ENCODE data around the gene CALHM5. TPM values are rescaled to one million over a fixed set of nuclear protein-coding genes. Genes with fewer than 3 reads are reported as not detected.
"Not testable (repeated sequence)": the region's sequence is repeated elsewhere in the genome, so short reads cannot be mapped to it uniquely, and the experiment has no call there.

The CALHM5 gene
- total RNA-seq, 4 donors from 2014 or later, result 0.59 to 1.3 (median 0.69) TPM

GRCh38 chr6:116491610-116492330 is 19.7 kb upstream of the CALHM5 start:
- intact Hi-C loops (cut with DNase I), result no loop called here
- no peak overlapping the region for H3K27ac ChIP-seq
- no peak for TF ChIP-seq CTCF (IDR thresholded peaks at IDR 0.05)
- TF ChIP-seq POLR2A (IDR thresholded peaks at IDR 0.05), result no peak
- DNase-seq, result no peak
- H3K4me1 ChIP-seq, result no peaks in the 10 kb centered on the region
- WGBS, 2 donors, result 83 to 86% methylated on average over 1 of the region's 1 CpG
- H3K9me3 ChIP-seq, result no peaks in the 10 kb centered on the region
- no peaks in the 10 kb centered on the region for H3K27me3 ChIP-seq
- H3K4me3 ChIP-seq (replicated peaks in 1 of 3), result no peak overlapping the region
- H3K36me3 ChIP-seq, result no peaks in the 10 kb centered on the region

- DNase-seq, result no peak
- Histone ChIP-seq H3K4me3 (replicated peaks in 1 of 3) (no peak overlapping the region), H3K27ac (no peak overlapping the region), H3K27me3 (no peaks in the 10 kb centered on the region), H3K9me3 (no peaks in the 10 kb centered on the region), H3K4me1 (no peaks in the 10 kb centered on the region), H3K36me3 (no peaks in the 10 kb centered on the region)
- WGBS, 2 donors, result 73 to 84% methylated on average over 6 of the region's 6 CpGs
- intact Hi-C loops (cut with DNase I), result no loop called here
- no peak for TF ChIP-seq POLR2A (IDR thresholded peaks at IDR 0.05)
Measured at GRCh38 chr6:116492331-116493067, 18.9 kb upstream of the CALHM5 start.

GRCh38 chr6:116495161-116495560 is 16.3 kb upstream of the CALHM5 start:
- 98 to 100% methylated on average over 1 of the region's 1 CpG for WGBS, 2 donors
- H3K27me3 ChIP-seq; intact Hi-C loops (cut with DNase I); H3K4me1 ChIP-seq; H3K4me3 ChIP-seq (replicated peaks in 1 of 3); H3K27ac ChIP-seq; DNase-seq; H3K9me3 ChIP-seq; H3K36me3 ChIP-seq: not testable (repeated sequence)

- no peak for DNase-seq
- no peaks in the 10 kb centered on the region for H3K36me3 ChIP-seq
- H3K27me3 ChIP-seq, result no peaks in the 10 kb centered on the region
- no peaks in the 10 kb centered on the region for H3K4me1 ChIP-seq
- H3K9me3 ChIP-seq, result no peaks in the 10 kb centered on the region
- H3K27ac ChIP-seq, result no peak overlapping the region
- TF ChIP-seq POLR2A (IDR thresholded peaks at IDR 0.05), result no peak
- WGBS, 2 donors, result 72 to 76% methylated on average over 3 of the region's 3 CpGs
- no peak overlapping the region for H3K4me3 ChIP-seq (replicated peaks in 1 of 3)
- intact Hi-C loops (cut with DNase I), result no loop called here
Measured at GRCh38 chr6:116497113-116497676, 14.2 kb upstream of the CALHM5 start.

GRCh38 chr6:116500969-116501433 is 10.4 kb upstream of the CALHM5 start:
- WGBS, 2 donors, result 66 to 69% methylated on average over 9 of the region's 9 CpGs

GRCh38 chr6:116507324-116507723 is 4.1 kb upstream of the CALHM5 start:
- intact Hi-C loops (cut with DNase I), result no loop called here
- H3K27ac ChIP-seq, result no peak overlapping the region
- no peaks in the 10 kb centered on the region for H3K9me3 ChIP-seq
- 82 to 88% methylated on average over 3 of the region's 3 CpGs for WGBS, 2 donors
- no peak for TF ChIP-seq POLR2A (IDR thresholded peaks at IDR 0.05)
- no peak for TF ChIP-seq CTCF (IDR thresholded peaks at IDR 0.05)
- H3K36me3 ChIP-seq, result no peaks in the 10 kb centered on the region
- no peak for DNase-seq
- H3K4me1 ChIP-seq, result no peaks in the 10 kb centered on the region
- H3K4me3 ChIP-seq (replicated peaks in 1 of 3), result no peak overlapping the region
- H3K27me3 ChIP-seq, result no peaks in the 10 kb centered on the region

More at GRCh38 chr6:116500969-116501433, 10.4 kb upstream of the CALHM5 start:
- no peaks in the 10 kb centered on the region for H3K4me1 ChIP-seq
- intact Hi-C loops (cut with DNase I), result no loop called here
- H3K27ac ChIP-seq, result no peak overlapping the region
- H3K27me3 ChIP-seq, result no peaks in the 10 kb centered on the region
- H3K4me3 ChIP-seq (replicated peaks in 1 of 3), result no peak overlapping the region
- DNase-seq, result no peak
- H3K36me3 ChIP-seq, result no peaks in the 10 kb centered on the region
- H3K9me3 ChIP-seq, result no peaks in the 10 kb centered on the region
- TF ChIP-seq POLR2A (IDR thresholded peaks at IDR 0.05) (no peak), CTCF (IDR thresholded peaks at IDR 0.05) (no peak)

Measured in thyroid gland (tissue), 4 donors.